GM19099 (cell line): ENCODE data around the gene TMPRSS6.

Experiments used
- POLR2A ChIP-seq: IDR thresholded peaks from 3 replicates; pipeline ENCODE4 v1.6.1; 2011; ENCODE audit warnings: low read depth; ENCODE audit not compliant: insufficient read length; ENCODE audit errors: extremely low read depth

TMPRSS6 gene

DNA sequence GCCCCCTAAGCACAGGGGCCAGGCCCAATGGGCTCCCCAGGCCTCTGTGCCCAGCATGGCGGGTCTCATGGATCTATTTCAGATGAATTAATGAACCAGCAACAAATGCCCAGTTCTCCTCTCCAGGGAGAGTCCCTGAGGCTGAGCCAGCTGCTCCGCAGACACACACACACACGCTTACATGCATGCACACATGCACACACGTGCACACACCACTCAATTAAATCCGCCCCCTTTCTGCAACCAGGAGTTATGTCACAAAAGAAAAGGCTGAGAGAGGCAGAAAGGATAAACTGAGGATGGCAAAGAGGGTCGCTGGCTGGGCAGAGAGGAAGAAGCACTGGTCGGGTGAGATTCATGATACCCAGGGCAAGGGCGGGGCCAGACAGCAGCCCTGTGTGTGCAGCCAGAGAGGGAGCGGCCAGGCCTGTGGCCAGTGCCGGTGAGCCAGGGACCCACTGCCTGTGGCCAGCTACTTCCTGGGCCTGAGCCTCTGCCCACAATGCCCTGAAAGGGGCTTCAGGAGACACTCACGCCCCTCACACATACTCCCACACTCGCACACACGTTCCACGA, 20.4 kb upstream of the TMPRSS6 start:
- TF ChIP-seq POLR2A, result no peak

DNA sequence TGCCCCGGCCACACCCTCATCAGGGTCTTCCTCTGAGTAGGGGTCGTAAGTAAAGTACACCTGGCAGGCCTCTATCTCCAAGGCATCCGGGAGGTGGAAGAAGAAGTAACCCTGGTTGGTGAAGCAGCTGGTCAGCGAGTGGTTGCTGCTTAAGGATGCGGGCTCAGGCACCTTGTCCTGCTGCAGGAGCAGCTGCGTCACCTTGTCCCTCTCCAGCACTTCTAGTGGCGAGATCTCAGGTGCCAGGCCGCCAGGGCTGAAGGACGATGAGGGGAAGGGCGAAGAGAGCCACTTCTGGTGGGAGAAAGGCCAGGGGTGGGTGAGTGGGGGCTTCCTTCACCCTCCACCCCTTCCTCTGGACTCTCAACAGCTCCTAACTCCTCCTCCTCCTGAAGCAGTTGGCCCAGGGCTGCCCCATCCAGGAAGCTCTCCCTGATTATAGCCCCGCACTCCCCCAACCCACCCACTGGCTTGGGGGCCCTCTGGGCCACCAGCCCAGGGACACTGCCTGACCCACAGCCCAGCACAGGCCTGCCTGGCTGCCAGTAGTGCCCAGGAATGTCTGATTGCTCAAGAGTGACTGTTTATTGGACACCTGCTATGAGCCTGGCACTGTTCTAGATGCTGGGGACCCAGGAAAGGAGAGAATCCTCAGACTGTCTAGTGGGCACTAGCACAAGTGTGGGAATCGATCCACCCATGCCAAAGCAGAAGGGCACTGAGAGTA, 19.2 kb upstream of the TMPRSS6 start:
- no peak for TF ChIP-seq POLR2A

GRCh38 chr22:37127350-37127878, 17.9 kb upstream of the TMPRSS6 start:
- TF ChIP-seq POLR2A, result no peak

GRCh38 chr22:37126882-37127281, 17.4 kb upstream of the TMPRSS6 start:
- no peak for TF ChIP-seq POLR2A

GRCh38 chr22:37126383-37126782, 16.9 kb upstream of the TMPRSS6 start:
- no peak for TF ChIP-seq POLR2A

DNA sequence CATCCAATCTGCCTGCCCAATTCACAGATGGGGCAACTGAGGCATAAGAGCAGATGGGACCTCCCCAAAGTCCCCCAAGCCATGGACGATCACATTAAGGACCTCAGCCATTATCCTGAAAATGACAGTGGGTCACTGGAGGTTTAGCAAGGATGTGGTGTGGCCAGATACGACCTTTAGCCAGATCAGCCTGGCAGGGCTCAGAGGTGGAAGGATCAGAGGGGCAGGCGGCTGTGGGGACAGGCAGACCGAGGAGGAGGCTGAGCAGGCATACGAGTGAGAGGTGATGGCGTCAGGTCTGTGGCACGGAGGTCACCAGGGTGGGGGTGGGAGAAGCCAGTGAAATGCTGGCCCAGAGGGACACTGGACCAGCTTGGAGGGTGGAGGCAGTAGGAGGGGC, 14.1 kb upstream of the TMPRSS6 start:
- no peak for TF ChIP-seq POLR2A

- no peak for TF ChIP-seq POLR2A
Measured at GRCh38 chr22:37122598-37123180, 13.2 kb upstream of the TMPRSS6 start.

- TF ChIP-seq POLR2A, result no peak
Measured at GRCh38 chr22:37121887-37122591, 12.5 kb upstream of the TMPRSS6 start.

- no peak for TF ChIP-seq POLR2A
Measured at GRCh38 chr22:37120569-37121340, 11.2 kb upstream of the TMPRSS6 start.

- TF ChIP-seq POLR2A, result no peak
Measured at GRCh38 chr22:37119872-37120271, 10.4 kb upstream of the TMPRSS6 start.

- TF ChIP-seq POLR2A, result no peak
Measured at GRCh38 chr22:37118083-37118482, 8.6 kb upstream of the TMPRSS6 start.

- TF ChIP-seq POLR2A, result no peak
Measured at GRCh38 chr22:37117092-37117491, 7.6 kb upstream of the TMPRSS6 start.

GRCh38 chr22:37115032-37115431, 5.5 kb upstream of the TMPRSS6 start:
- TF ChIP-seq POLR2A, result no peak

DNA sequence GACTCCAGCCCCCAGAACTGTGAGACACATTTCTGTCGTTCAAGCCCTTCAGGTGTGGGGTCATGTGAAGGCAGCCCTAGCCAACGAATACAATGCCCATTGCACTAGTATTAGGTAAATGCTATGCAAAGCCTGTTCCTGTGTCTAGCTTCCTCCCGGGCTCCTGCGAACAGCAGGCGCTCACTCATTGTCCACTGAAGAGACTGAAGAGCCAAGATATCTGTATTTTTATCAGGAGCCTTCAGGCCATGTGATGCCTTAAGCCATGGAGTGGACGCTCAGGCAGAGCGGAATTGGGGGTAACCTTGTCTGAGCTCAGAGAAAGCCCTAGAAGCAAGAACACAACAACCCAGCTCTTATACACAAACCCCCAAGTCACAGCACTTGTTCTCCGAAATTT, 4.2 kb upstream of the TMPRSS6 start:
- TF ChIP-seq POLR2A, result no peak
